HG03565 (cell line): ENCODE results near the gene SFT2D3.

Source experiments
- ATAC-seq: cut with Tn5 transposase; IDR thresholded peaks from one replicate; pipeline ENCODE4 v1.9.1; 2021; ENCODE audit warnings: mild to moderate bottlenecking, moderate library complexity; ENCODE audit not compliant: unreplicated experiment

SFT2D3 gene

DNA sequence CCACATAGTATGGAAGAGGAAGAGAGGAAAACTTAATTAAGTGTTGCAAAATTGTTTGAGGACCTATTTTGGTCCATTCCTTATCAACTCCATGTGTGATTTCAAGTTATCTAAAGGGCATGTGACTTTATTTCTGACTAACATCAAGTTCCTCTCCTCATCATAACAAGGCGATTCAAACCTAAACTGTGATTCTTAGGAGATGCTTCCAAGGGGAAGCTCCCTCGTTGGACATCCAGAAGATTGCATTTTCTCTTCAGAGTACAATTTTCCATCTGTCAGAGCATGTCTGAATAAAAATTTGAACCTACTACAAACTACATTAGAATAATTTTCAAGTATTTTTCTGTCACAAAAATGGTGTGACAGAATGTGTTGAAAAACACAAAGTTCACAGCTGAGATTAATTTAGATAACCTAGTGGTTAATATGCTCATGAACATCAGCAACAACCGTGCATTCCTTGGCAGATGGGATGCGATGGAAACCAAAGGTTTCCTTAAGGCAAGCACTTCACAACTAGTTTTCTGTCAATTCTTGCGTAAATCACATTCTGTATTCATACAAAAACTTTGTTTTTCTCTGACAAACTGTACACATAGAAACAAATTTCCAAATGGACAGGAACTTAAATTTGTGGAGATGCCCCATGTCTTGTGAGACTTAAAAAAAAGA is 4.2 kb downstream of the SFT2D3 start:
- ATAC-seq, result no peak

DNA sequence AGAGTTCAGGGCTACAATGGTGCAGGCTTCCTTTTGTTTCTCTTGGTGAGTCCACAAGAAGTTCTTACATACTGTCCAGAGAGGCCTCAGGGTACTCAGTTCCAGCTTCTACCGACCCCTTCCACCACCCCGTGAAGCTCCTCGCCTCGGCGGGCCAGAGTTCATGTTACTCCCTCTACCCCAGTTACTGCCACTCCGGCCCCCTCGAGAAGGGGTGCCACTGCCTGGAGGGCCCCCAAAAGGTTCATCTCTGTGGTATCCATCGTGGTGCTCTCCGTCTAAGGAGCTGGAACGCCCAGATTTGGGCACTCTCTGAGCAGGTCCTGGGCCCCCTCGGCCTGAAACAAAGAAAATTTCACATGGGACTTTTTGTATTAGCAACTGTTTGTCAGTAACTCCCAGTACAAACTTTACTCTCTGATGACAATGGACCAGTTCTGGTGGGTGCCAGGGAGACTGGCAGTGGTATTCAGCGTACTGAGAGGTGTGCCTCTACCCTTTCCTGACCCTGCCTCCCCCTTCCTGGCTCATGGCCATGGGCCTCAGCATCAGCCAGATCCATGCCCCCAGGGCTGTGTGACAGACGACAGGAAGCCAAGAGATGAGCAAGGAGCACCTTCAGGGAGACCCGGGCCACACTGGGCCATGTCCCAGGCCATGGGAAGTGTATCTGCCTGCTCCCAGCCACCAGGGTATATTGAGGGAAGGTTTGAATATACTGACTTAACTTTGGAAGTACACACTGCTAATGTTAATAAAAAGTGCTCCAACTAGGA is 5.1 kb downstream of the SFT2D3 start:
- no peak for ATAC-seq

DNA sequence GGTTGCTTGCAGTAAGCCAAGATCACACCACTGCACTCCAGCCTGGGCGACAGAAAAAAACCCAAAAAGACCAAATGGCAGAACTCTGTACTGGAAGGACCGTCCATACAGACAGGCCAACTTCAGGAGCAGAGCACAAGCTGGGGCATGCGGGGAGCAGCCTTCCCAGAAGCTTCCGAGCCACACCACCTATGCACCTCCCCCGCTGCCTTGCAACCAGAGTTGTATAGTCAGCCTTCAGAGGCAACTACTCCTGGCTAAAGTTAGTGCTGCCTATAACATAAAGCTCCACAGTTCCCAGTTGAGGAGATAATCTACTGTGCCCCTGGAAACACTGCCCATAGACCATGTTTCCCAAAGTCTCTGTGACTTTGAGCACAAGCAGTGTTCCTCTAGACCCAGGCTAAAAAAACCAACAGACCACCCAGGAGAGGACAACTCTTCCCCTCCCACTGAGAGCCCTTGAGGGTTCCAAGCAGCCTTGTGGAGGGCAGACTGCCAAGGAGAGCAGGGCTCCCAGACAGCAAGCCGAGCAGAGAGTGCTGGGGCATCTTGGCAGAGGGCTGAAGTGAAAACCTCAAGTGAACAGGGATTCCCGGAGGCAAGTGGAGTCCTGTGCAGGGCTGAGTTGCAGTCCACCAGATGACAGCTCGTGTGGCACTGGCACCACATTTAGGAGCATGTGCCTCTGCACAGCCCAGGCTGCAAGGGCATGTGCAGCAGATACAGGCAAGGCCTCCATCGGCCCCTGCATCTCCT is 6.8 kb downstream of the SFT2D3 start:
- ATAC-seq, result no peak

GRCh38 chr2:127709336-127709735 is 8.0 kb downstream of the SFT2D3 start:
- no peak for ATAC-seq

GRCh38 chr2:127712999-127713398 is 11.7 kb downstream of the SFT2D3 start:
- ATAC-seq, result no peak

- ATAC-seq, result no peak
Measured at GRCh38 chr2:127713562-127713961, 12.3 kb downstream of the SFT2D3 start.

GRCh38 chr2:127715778-127716449 is 14.6 kb downstream of the SFT2D3 start:
- no peak for ATAC-seq

GRCh38 chr2:127718271-127718670 is 17.0 kb downstream of the SFT2D3 start:
- ATAC-seq, result no peak

- ATAC-seq, result no peak
Measured at GRCh38 chr2:127719301-127720218, 18.3 kb downstream of the SFT2D3 start.

DNA sequence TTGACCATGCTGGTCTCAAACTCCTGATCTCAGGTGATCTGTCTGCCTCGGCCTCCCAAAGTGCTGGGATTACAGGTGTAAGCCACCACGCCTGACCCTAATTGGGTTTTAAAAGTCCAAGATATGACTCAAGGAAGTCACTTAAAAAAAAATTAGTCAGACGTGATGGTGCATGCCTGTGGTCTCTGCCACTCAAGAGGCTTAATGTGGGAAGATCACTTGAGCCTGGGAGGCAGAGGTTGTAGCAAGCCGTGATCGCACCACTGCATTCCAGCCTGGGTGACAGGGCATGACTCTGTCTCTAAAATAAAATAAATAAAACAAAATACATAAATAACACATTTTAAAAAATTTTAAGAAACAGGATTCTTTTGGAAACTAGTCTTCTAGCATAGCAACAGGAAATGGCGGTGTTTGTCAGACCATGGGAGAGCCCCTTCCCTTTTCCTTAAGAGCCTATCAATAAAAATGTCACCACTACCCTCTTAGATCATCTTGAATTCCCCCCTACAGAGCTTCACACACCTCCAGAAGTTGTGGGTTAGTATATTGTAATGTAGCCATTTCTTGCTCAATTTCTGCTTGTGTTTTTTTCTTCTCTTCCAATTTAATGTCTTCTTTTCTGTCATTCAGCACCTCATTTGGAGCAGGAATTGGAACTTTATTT is 20.1 kb downstream of the SFT2D3 start:
- no peak for ATAC-seq

DNA sequence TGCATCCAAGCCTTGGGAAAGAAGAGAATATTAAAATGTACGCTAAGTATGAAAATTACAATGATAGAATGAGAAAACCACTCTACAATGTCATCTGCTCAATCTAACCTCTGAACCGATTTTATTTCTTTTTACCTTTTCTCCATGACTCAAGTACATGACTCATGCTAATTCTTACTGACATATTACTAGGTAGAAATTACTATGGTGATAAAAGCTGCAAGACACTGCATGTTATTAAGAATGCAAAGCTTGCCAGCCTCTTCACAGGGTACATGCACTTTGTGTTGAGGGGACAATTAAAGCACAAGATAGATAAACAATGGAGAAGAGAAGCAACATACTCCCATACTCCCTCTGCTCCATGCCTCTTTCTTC is 20.7 kb downstream of the SFT2D3 start:
- ATAC-seq, result no peak

DNA sequence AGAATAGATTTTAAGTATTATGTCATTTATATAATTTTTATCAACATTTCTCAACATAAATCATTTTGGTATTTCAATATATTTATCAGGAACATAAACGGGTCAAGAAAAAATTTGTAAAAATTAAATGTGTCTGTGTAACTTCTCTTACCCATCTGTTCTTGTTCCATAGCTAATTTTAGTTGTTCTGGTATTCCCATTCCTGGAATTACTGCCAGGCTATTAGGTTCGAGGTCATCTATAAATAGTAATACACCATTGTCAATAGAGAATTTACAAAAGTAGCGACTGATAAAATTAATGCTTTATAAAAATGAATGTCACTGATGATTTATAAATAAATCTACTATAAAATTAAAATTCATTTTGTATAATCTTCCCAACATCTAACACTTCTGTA is 21.5 kb downstream of the SFT2D3 start:
- no peak for ATAC-seq

GRCh38 chr2:127726158-127726880 is 25.0 kb downstream of the SFT2D3 start:
- ATAC-seq, result no peak

GRCh38 chr2:127733113-127733815 is 32.0 kb downstream of the SFT2D3 start:
- no peak for ATAC-seq

DNA sequence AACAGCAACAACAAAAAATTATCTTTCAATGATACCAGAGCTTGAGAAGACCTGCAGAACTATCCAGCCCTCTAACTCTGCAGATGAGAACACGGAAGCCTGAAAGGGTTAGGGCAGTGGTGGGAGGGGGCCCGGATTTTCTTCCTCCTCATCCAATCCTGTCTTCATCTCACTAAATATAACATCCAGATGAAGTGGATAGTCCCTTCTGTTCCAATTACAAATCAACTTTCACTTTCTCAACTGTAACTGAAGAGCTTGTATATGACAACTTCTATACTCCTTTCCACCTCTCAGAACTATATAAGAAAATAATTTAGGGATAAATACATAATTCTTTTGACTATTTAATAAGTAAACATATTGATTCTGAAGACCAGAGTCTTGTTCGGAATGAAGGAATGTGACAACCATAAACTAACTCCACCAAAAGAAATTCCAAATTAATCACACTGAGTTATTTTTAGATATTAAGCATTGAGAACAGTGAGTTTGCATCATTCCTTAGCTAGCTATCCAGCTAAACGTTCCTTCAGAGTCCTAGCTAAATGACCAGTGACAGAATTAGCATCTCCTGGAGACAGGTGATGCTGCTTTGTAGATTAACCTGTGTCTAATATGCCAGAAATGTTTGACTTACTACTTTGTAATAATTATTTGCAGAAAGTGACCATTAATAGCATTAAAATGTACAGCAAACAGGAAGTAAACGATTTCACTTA is 32.7 kb downstream of the SFT2D3 start:
- no peak for ATAC-seq

DNA sequence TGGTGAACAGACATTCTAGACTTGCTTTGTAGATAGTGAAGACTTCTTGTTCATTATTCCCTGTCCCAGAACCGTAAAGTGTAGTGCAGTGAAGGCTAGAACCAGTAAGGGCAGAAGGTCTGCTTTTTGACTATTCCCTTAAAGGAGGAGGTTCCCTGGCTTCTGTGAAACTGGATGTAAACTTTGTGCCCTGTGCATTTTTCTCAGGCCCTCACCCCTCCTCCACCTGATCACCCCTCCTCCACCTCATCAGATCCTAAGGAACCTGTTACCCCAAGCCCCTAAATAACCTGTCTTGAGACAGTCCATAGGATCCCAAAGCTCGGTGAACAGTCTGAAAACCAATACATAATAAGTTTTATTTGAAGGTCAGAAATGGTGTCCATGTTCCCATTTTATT is 33.7 kb downstream of the SFT2D3 start:
- ATAC-seq, result no peak

GRCh38 chr2:127735537-127736399 is 34.5 kb downstream of the SFT2D3 start:
- ATAC-seq, result no peak
